Lower lobe of right lung (tissue), 2 donors: ENCODE measurements around the gene MYPOP. TPM values are rescaled to one million over a fixed set of nuclear protein-coding genes. Genes with fewer than 3 reads are reported as not detected.
A peak's percentile ranks its signal among the peaks of the same experiment; 100 is the strongest.

ENCODE experiments used
- ATAC-seq, 2 donors: fragments of 200-7000 bp; cut with Tn5 transposase; one replicate each; pipeline ENCODE4 v1.9.1; 2020 to 2022; ENCODE audit warnings: mild to moderate bottlenecking in 2 of 2, moderate library complexity in 2 of 2
- DNase-seq: peaks from one replicate; pipeline ENCODE4 v3.0.0-alpha.2; 2020
- H3K27ac ChIP-seq: fragments of 200-600 bp; one replicate; pipeline ENCODE4 v1.8.0; 2022
- H3K27me3 ChIP-seq: fragments of 200-600 bp; one replicate; pipeline ENCODE4 v1.8.0; 2022; ENCODE audit warnings: low read depth
- H3K36me3 ChIP-seq: fragments of 200-600 bp; one replicate; pipeline ENCODE4 v1.8.0; 2022; ENCODE audit warnings: mild to moderate bottlenecking
- H3K4me1 ChIP-seq: fragments of 200-600 bp; one replicate; pipeline ENCODE4 v1.8.0; 2022
- H3K4me3 ChIP-seq: fragments of 200-600 bp; one replicate; pipeline ENCODE4 v1.8.0; 2022; ENCODE audit warnings: mild to moderate bottlenecking
- H3K9me3 ChIP-seq: fragments of 200-600 bp; one replicate; pipeline ENCODE4 v1.8.0; 2022
- intact Hi-C: fragments of 100-400 bp; cut with DNase I; formaldehyde crosslinking; loops from one replicate; pipeline ENCODE4 v1.11.0; 2022
- total RNA-seq: library from RNA; stranded (reverse); fragmentation: NEBNext Ultra II Directional; extraction: Animal tissue kit (Norgen Biotek cat#: 25700); gene quantifications from one replicate; pipeline ENCODE4 v1.2.1, GENCODE V29; 2021
- TF ChIP-seq, protein P1 (sequence below): fragments of 200-600 bp; IDR thresholded peaks from one replicate; pipeline ENCODE4 v1.8.0; 2022; ENCODE audit warnings: antibody characterized with exemption, mild to moderate bottlenecking
- donor health status: DM: no; HTN: yes; CAD: no; lungs with severe emphysema.

Gene MYPOP
- total RNA-seq, 1 donor from 2014 or later = 7.5 TPM

- ATAC-seq = no peak
- intact Hi-C loops = no loop called here
- H3K27me3 ChIP-seq = no peaks in the 10 kb centered on the region
Measured at GRCh38 chr19:45889210-45889885, 13.1 kb downstream of the MYPOP start.

GRCh38 chr19:45887200-45887710 is 15.2 kb downstream of the MYPOP start:
- ATAC-seq (no peak), DNase-seq (no peak)
- TF ChIP-seq, protein P1, sequence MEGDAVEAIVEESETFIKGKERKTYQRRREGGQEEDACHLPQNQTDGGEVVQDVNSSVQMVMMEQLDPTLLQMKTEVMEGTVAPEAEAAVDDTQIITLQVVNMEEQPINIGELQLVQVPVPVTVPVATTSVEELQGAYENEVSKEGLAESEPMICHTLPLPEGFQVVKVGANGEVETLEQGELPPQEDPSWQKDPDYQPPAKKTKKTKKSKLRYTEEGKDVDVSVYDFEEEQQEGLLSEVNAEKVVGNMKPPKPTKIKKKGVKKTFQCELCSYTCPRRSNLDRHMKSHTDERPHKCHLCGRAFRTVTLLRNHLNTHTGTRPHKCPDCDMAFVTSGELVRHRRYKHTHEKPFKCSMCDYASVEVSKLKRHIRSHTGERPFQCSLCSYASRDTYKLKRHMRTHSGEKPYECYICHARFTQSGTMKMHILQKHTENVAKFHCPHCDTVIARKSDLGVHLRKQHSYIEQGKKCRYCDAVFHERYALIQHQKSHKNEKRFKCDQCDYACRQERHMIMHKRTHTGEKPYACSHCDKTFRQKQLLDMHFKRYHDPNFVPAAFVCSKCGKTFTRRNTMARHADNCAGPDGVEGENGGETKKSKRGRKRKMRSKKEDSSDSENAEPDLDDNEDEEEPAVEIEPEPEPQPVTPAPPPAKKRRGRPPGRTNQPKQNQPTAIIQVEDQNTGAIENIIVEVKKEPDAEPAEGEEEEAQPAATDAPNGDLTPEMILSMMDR = no peak
- intact Hi-C loops = no loop called here
- Histone ChIP-seq H3K27me3 (no peaks in the 10 kb centered on the region), H3K36me3 (peaks cover 10% of the 10 kb centered on the region), H3K27ac (peak overlapping the region; percentile 90), H3K4me1 (peaks cover 43% of the 10 kb centered on the region), H3K9me3 (no peaks in the 10 kb centered on the region), H3K4me3 (peak overlapping the region; percentile 92)

More at GRCh38 chr19:45889210-45889885, 13.1 kb downstream of the MYPOP start:
- DNase-seq = no peak
- Histone ChIP-seq H3K4me1 (peaks cover 22% of the 10 kb centered on the region), H3K9me3 (no peaks in the 10 kb centered on the region), H3K27ac (no peak overlapping the region), H3K4me3 (no peak overlapping the region), H3K36me3 (peaks cover 7% of the 10 kb centered on the region)
- TF ChIP-seq, protein P1 = no peak

DNA sequence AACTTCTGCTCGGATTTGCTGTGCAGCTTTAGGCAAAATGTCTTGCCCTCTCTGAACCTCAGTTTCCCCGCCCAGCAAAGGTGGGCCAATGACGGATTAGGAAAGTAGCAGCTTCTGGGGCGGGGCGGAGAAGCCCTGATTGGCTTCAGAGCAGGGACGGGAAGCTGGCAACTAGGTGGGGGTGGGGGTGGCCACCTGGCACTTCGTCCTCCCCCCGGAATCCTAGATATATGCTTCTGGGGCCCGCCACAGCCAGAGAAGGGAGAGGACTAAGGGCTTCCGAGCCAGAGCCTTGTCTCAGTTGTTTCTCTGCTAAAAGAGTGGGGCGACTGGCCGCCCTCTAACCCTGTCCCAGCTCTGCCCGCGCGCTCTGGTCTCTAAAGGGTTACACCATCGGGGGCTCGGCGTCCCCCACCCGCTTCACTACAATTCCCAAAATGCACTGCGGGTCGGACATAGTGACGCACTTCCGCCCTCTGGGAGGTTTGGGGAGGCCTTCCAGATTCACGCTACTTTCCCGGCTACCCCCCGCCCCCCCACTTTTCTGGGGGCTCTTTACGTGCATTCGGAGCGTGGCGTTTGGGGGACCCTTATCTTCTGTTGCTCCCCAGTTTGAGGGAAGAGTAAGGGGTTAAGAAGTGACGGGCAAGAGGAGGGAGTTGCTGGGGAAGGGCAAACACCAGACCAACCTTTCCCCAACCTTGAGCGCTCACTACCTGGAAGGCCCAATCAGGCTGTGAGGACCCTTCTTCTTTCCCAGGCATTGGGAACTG is 15.8 kb downstream of the MYPOP start:
- H3K36me3 ChIP-seq = peaks cover 10% of the 10 kb centered on the region
- intact Hi-C loops = no loop called here
- peak overlapping the region; percentile 92 for H3K4me3 ChIP-seq
- no peaks in the 10 kb centered on the region for H3K9me3 ChIP-seq
- no peaks in the 10 kb centered on the region for H3K27me3 ChIP-seq
- TF ChIP-seq, protein P1 = no peak
- peak; percentile 91 for DNase-seq
- peak overlapping the region; percentile 90 for H3K27ac ChIP-seq
- ATAC-seq = peak; percentile 90 to 92
- H3K4me1 ChIP-seq = peaks cover 47% of the 10 kb centered on the region

DNA sequence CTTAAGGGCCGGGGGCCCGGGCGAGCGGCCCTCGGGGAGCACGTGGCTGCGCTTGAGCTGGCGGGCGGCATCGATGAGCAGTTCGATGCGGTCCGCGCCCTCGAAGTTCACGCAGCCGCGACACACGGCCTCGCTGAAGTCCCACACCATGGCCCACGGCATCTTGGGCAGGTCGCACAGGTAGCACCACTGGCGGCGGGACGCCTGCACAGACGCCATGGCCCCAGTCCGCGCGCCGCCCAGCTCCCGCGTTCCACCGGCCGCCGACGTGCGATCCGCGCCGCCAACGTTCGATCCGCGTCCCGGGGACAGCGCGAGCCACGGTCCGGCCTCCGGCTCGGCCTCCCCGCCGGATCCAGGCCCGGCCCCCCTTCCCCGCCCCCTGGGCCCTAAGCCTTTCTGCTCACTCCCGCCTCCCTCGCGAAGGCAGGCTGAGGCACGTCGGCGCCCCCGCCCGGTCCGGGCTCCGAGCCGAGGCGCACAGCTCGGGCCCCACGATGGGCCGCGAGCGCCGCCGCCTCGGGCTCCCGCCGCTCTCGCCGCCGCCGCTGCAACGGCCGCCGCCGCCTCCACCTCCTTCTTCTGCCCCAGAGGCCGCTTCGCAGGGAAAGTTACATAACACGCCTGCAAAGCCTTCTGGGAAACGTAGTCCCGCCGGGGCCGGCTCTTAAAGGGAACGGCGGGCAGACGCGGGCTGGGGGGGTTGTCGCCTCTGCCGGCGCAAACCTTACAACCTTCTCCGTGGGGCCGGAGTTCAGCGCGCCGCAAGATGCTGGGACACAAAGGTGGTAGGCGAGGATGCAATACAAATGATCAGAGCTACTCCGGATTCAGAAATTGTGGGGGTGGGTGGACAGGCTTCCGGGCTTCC is 16.6 kb downstream of the MYPOP start, which contains the start of gene IRF2BP1:
Gene IRF2BP1, minus strand, starts transcription at position 586 of the 871 bp plus-strand sequence. Its CDS starts 367 bp downstream, at position 219.
- Histone ChIP-seq H3K36me3 (peaks cover 10% of the 10 kb centered on the region), H3K27me3 (no peaks in the 10 kb centered on the region), H3K27ac (peak within 1 kb of the TSS; percentile 90), H3K4me3 (peak within 1 kb of the TSS; percentile 92), H3K4me1 (peaks cover 47% of the 10 kb centered on the region), H3K9me3 (no peaks in the 10 kb centered on the region)
- TF ChIP-seq, protein P1 = no peak
- ATAC-seq (peak; percentile 85 to 89), DNase-seq (peak; percentile 97)
- intact Hi-C loops = no loop called here
